ENCODE results near the gene GGT6.

GGT6 gene

DNA sequence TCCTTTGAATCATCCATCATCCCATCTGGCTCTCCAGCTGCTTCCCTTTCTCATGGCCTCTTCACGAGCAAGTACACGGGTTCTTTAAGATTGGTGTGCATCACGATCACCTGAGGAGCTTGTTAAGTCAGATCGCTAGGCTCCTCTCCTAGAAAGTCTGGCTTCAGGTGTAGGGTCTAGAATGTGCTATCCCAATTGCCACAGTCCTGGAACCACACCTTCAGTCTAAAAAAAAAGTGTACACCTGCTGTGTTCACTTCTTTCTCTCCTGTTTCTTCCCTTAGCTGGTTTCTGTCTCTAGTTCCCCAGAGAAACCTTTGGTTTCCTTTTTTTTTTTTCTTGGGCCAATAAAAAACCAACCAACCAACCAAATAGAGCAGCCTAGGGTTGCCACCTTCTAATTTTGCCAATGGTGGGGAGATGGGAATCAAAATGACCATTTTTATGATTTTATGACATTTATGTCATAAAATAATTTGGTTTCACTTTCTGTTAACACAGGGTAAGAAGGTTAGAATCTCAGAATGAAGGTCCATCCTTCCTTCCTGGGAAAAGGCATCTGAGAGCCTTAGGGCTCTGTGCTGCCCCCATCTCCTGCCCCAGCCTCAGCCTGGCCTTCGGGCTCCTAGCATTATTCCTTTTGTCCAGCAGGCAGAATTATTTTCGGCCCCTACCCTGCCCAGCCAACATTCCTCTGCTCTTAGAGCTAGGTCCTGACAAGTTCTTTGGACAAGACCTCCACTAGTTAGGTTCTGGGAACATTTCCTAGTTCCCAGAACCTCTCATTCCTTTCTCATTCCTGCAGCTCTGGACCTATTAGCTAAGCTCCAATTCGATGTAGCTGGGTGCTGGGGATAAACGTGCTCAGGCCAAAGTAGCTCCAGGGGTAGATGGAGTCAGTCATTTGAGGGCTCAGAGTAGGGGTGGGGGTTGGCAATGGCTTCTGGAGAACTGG, 1.9 kb upstream of the GGT6 start:
- peaks cover 22% of the 10 kb centered on the region for H3K4me1 ChIP-seq (ENCODE audit: insufficient read depth, low read length, poor library complexity, severe bottlenecking)
- H3K27me3 ChIP-seq (ENCODE audit: insufficient read depth, low read length, poor library complexity, severe bottlenecking), result no peaks in the 10 kb centered on the region
- TF ChIP-seq EZH2phosphoT487 (IDR thresholded peaks at IDR 0.05; ENCODE audit: borderline replicate concordance), result no peak
- TF ChIP-seq, protein P1, sequence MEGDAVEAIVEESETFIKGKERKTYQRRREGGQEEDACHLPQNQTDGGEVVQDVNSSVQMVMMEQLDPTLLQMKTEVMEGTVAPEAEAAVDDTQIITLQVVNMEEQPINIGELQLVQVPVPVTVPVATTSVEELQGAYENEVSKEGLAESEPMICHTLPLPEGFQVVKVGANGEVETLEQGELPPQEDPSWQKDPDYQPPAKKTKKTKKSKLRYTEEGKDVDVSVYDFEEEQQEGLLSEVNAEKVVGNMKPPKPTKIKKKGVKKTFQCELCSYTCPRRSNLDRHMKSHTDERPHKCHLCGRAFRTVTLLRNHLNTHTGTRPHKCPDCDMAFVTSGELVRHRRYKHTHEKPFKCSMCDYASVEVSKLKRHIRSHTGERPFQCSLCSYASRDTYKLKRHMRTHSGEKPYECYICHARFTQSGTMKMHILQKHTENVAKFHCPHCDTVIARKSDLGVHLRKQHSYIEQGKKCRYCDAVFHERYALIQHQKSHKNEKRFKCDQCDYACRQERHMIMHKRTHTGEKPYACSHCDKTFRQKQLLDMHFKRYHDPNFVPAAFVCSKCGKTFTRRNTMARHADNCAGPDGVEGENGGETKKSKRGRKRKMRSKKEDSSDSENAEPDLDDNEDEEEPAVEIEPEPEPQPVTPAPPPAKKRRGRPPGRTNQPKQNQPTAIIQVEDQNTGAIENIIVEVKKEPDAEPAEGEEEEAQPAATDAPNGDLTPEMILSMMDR (conservative IDR thresholded peaks at IDR 0.05; ENCODE audit: low read length), result 0 out of 2 replicates have a peak, but pooled peaks have one; percentile 14
- peak overlapping the region; percentile 60 for H3K4me2 ChIP-seq (ENCODE audit: low read depth, low read length, poor library complexity, severe bottlenecking)
- H3K79me2 ChIP-seq (ENCODE audit: insufficient read depth, low read length), result no peaks in the 10 kb centered on the region
- no peaks in the 10 kb centered on the region for H3K9me3 ChIP-seq (ENCODE audit: insufficient read depth, low read depth, low read length)
- peak overlapping the region; percentile 50 for H3K9ac ChIP-seq (ENCODE audit: low read depth, low read length, poor library complexity, severe bottlenecking)
- H3F3A ChIP-seq (ENCODE audit: low read depth), result no peaks in the 10 kb centered on the region
- peak overlapping the region; percentile 56 for H3K4me3 ChIP-seq (ENCODE audit: low read length, poor library complexity, severe bottlenecking)
- no peaks in the 10 kb centered on the region for H3K9me2 ChIP-seq (replicated peaks; ENCODE audit: low read depth, low read length)
- no peaks in the 10 kb centered on the region for H3K36me3 ChIP-seq (ENCODE audit: insufficient read depth, low read length)
- no peaks in the 10 kb centered on the region for H4K20me1 ChIP-seq (ENCODE audit: insufficient read depth, low read length, poor library complexity, severe bottlenecking)
- peak overlapping the region; percentile 64 for H2AFZ ChIP-seq (ENCODE audit: low read length)

DNA sequence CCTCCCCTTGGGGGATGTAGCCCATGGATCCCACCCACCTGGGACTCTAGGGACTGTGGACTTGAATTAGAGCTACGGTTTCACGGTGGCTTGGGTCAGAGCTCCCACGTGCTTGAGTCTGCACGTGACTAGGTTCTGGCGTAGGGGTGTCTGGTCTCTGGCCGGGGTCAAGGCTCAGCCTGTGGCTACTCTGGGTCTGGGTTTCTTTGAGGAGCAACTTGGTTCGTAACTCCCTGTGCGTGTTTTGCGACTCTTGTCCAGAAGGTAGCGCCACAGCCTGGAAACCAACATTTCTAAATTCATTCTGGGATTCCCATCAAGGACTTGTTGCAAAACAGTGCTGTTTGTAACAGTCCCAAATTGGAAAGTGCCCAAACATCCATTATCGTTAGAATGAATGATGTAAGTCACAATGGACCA, 470 bp upstream of the GGT6 start:
- Histone ChIP-seq H3K9ac (ENCODE audit: low read depth, low read length, poor library complexity, severe bottlenecking) (no peak overlapping the region), H3K9me2 (replicated peaks; ENCODE audit: low read depth, low read length) (no peaks in the 10 kb centered on the region), H3K4me3 (ENCODE audit: low read length, poor library complexity, severe bottlenecking) (no peak overlapping the region), H2AFZ (ENCODE audit: low read length) (no peak overlapping the region), H3K36me3 (ENCODE audit: insufficient read depth, low read length) (no peaks in the 10 kb centered on the region), H3K4me2 (ENCODE audit: low read depth, low read length, poor library complexity, severe bottlenecking) (no peak overlapping the region), H3K27me3 (ENCODE audit: insufficient read depth, low read length, poor library complexity, severe bottlenecking) (no peaks in the 10 kb centered on the region), H3K79me2 (ENCODE audit: insufficient read depth, low read length) (peaks cover 8% of the 10 kb centered on the region; the same call in 1 of the 2 replicates), H3K9me3 (ENCODE audit: insufficient read depth, low read depth, low read length) (no peaks in the 10 kb centered on the region), H3F3A (ENCODE audit: low read depth) (no peaks in the 10 kb centered on the region), H4K20me1 (ENCODE audit: insufficient read depth, low read length, poor library complexity, severe bottlenecking) (no peaks in the 10 kb centered on the region), H3K4me1 (ENCODE audit: insufficient read depth, low read length, poor library complexity, severe bottlenecking) (peaks cover 25% of the 10 kb centered on the region)
- no peak for TF ChIP-seq EZH2phosphoT487 (IDR thresholded peaks at IDR 0.05; ENCODE audit: borderline replicate concordance)
- TF ChIP-seq, protein P1 (conservative IDR thresholded peaks at IDR 0.05; ENCODE audit: low read length), result peak; percentile 34

DNA sequence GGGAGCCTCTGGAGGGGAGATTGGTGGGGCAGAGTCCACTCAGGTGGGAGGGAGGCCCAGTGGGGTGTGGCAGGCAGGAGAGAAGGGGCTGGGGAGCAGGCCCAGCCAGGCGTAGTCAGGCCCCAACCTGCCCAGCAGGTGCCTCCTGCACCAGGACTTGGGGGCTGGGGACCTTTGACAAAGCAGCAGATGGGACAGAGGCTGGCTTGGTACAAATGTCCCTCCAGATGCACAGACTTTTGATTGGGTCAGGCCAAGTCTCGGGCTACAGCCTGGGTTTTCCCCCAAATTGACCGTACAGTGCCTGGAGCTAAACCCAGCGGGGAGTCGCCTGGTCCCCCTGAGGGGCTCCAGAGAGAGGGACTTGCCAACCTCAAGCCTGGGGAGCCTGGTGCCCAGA, 411 bp downstream of the GGT6 start:
- Histone ChIP-seq H3K9ac (ENCODE audit: low read depth, low read length, poor library complexity, severe bottlenecking) (no peak overlapping the region), H3K9me3 (ENCODE audit: insufficient read depth, low read depth, low read length) (no peaks in the 10 kb centered on the region), H3K4me1 (ENCODE audit: insufficient read depth, low read length, poor library complexity, severe bottlenecking) (peaks cover 27% of the 10 kb centered on the region), H3K36me3 (ENCODE audit: insufficient read depth, low read length) (no peaks in the 10 kb centered on the region), H4K20me1 (ENCODE audit: insufficient read depth, low read length, poor library complexity, severe bottlenecking) (no peaks in the 10 kb centered on the region), H3K4me3 (ENCODE audit: low read length, poor library complexity, severe bottlenecking) (no peak overlapping the region), H3K4me2 (ENCODE audit: low read depth, low read length, poor library complexity, severe bottlenecking) (no peak overlapping the region), H3F3A (ENCODE audit: low read depth) (no peaks in the 10 kb centered on the region), H3K9me2 (replicated peaks; ENCODE audit: low read depth, low read length) (no peaks in the 10 kb centered on the region), H2AFZ (ENCODE audit: low read length) (no peak overlapping the region), H3K79me2 (ENCODE audit: insufficient read depth, low read length) (peaks cover 12% of the 10 kb centered on the region), H3K27me3 (ENCODE audit: insufficient read depth, low read length, poor library complexity, severe bottlenecking) (no peaks in the 10 kb centered on the region)
- TF ChIP-seq EZH2phosphoT487 (IDR thresholded peaks at IDR 0.05; ENCODE audit: borderline replicate concordance), result no peak
- TF ChIP-seq, protein P1 (conservative IDR thresholded peaks at IDR 0.05; ENCODE audit: low read length), result no peak
